ENCODE data around the gene ZNF529.

ZNF529 gene

GRCh38 chr19:36528921-36529518 is 44.1 kb downstream of the ZNF529 start:
- TF ChIP-seq, protein P1, sequence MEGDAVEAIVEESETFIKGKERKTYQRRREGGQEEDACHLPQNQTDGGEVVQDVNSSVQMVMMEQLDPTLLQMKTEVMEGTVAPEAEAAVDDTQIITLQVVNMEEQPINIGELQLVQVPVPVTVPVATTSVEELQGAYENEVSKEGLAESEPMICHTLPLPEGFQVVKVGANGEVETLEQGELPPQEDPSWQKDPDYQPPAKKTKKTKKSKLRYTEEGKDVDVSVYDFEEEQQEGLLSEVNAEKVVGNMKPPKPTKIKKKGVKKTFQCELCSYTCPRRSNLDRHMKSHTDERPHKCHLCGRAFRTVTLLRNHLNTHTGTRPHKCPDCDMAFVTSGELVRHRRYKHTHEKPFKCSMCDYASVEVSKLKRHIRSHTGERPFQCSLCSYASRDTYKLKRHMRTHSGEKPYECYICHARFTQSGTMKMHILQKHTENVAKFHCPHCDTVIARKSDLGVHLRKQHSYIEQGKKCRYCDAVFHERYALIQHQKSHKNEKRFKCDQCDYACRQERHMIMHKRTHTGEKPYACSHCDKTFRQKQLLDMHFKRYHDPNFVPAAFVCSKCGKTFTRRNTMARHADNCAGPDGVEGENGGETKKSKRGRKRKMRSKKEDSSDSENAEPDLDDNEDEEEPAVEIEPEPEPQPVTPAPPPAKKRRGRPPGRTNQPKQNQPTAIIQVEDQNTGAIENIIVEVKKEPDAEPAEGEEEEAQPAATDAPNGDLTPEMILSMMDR (IDR thresholded peaks at IDR 0.05; ENCODE audit: insufficient read depth, low read depth, low read length, missing control alignments): no peak
- H3K4me3 ChIP-seq (ENCODE audit: low read depth, low read length): peak overlapping the region; percentile 80
- peak; percentile 71 for DNase-seq (ENCODE audit: low read depth)

DNA sequence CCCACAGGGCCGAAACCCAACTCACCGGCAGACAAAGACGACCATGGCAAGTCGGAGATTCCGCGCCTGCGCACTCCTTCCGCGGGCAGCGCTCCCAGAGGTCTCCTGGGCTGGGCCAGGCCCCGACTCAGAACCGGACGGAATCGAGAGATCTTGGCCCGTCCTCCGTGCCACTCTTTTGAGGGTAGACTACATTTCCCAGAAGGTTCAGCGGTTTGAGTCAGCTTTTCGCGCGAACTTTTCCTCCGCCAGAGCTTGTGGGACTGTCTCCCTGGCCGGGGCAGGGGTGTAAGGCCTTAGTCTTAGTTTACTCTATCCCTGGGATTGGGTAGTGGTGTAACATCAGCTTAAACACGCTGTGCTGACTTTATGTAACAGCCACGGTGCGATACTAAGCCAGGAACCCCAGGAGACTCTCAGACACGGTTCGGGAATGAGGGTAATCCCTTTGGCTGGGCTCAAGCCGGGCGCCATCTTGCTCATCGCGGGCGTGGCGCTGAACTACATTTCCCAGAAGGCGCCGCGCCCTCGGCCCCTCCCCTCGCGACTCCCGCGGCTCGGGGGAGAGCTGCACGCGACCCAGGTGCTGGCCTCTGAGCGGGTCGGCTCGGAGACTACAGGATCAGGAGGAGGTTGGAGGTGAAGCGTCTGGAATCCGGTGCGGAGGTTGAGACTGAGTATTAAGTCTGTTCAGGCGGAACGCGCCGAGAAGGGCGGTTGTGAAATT is 44.7 kb downstream of the ZNF529 start, which contains the start of gene ZNF260:
Gene ZNF260 (minus strand): TSS at position 78 of the 727 bp plus-strand sequence. CDS start 13,033 bp downstream, outside the sequence.
- H3K4me3 ChIP-seq (ENCODE audit: low read depth, low read length): peak within 1 kb of the TSS; percentile 80
- peak; percentile 97 for DNase-seq (ENCODE audit: low read depth)
- TF ChIP-seq, protein P1 (IDR thresholded peaks at IDR 0.05; ENCODE audit: insufficient read depth, low read depth, low read length, missing control alignments): no peak

- TF ChIP-seq, protein P1 (IDR thresholded peaks at IDR 0.05; ENCODE audit: insufficient read depth, low read depth, low read length, missing control alignments): no peak
- peak overlapping the region; percentile 80 for H3K4me3 ChIP-seq (ENCODE audit: low read depth, low read length)
- DNase-seq (ENCODE audit: low read depth): no peak
Observed at GRCh38 chr19:36527873-36528193, 45.3 kb downstream of the ZNF529 start.

- peak; percentile 51 for DNase-seq (ENCODE audit: low read depth)
- TF ChIP-seq, protein P1 (IDR thresholded peaks at IDR 0.05; ENCODE audit: insufficient read depth, low read depth, low read length, missing control alignments): no peak
- H3K4me3 ChIP-seq (ENCODE audit: low read depth, low read length): peak overlapping the region; percentile 80
Observed at GRCh38 chr19:36527341-36527740, 45.8 kb downstream of the ZNF529 start.

DNA sequence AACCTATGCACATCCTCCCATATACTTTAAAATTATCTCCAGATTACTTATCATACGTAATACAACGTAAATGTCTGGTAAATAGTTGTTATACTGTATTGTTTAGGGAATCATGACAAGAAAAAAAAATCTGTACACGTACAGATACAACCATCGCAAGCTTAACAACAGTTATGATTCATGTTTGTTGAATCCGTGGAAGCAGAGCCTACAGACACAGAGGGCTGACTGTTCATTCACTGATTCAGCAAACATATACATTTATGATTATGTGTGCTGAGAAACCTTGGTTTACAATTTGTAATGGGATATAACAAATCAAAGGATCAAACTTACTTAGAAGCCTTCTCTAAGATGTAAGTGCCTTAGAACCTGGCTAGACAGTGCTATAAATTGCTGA is 46.5 kb downstream of the ZNF529 start:
- peak overlapping the region; percentile 80 for H3K4me3 ChIP-seq (ENCODE audit: low read depth, low read length)

GRCh38 chr19:36524617-36525016 is 48.5 kb downstream of the ZNF529 start:
- TF ChIP-seq, protein P1 (IDR thresholded peaks at IDR 0.05; ENCODE audit: insufficient read depth, low read depth, low read length, missing control alignments): no peak
- H3K4me3 ChIP-seq (ENCODE audit: low read depth, low read length): no peak overlapping the region
- no peak for DNase-seq (ENCODE audit: low read depth)

More for the DNA sequence above, 46.5 kb downstream of the ZNF529 start:
- DNase-seq (ENCODE audit: low read depth): no peak
- TF ChIP-seq, protein P1 (IDR thresholded peaks at IDR 0.05; ENCODE audit: insufficient read depth, low read depth, low read length, missing control alignments): no peak
